Memory B cell (primary cell): ENCODE data around the gene KRTAP4-3.
"Not testable (repeated sequence)": the region's sequence is repeated elsewhere in the genome, so short reads cannot be mapped to it uniquely, and the experiment has no call there.

Source experiments
- ATAC-seq: fragments of 150-1000 bp; cut with Tn5 transposase; 2 replicates; pipeline ENCODE4 v1.10.0; 2021; ENCODE audit warnings: low read depth, mild to moderate bottlenecking, moderate library complexity
- DNase-seq, 2 donors: peaks; one replicate each; pipeline ENCODE4 v3.0.0; 2022; ENCODE audit warnings: low spot score in 2 of 2
- H3K27ac Mint-ChIP-seq: one replicate; pipeline ENCODE4 v1.8.0; 2022; ENCODE audit warnings: mild to moderate bottlenecking, moderate library complexity, mixed read lengths
- H3K27me3 Mint-ChIP-seq: one replicate; pipeline ENCODE4 v1.8.0; 2022; ENCODE audit warnings: mixed read lengths
- H3K36me3 Mint-ChIP-seq: one replicate; pipeline ENCODE4 v1.8.0; 2022; ENCODE audit warnings: mild to moderate bottlenecking, mixed read lengths
- H3K4me1 Mint-ChIP-seq: one replicate; pipeline ENCODE4 v1.8.0; 2022; ENCODE audit warnings: mixed read lengths
- H3K4me3 Mint-ChIP-seq: one replicate; pipeline ENCODE4 v1.8.0; 2022; ENCODE audit warnings: mild to moderate bottlenecking, moderate library complexity, mixed read lengths
- H3K9me3 Mint-ChIP-seq: one replicate; pipeline ENCODE4 v1.8.0; 2022; ENCODE audit warnings: mixed read lengths

KRTAP4-3 gene

DNA sequence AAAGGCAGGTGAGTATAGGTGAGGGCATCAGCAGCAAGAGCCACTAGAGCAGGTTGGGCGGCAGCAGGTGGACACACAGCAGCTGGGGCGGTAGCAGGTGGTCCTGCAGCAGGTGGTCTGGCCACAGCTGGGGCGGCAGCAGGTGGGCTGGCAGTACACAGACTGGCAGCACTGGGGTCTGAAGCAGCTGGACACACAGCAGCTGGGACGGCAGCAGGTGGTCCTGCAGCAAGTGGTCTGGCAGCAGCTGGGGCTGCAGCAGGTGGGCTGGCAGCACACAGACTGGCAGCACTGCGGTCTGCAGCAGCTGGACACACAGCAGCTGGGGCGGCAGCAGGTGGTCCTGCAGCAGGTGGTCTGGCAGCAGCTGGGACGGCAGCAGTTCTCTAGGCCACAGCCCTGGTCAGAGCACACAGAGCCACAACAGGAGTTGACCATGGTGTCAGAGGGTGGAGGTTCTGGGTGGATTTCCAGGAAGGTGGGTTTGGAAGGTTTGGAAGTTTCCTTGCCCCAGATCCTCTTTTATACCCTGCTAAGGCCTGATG, 9.8 kb upstream of the KRTAP4-3 start, which contains the start of gene KRTAP4-2:
KRTAP4-2 (minus strand) TSS at position 495 of the 545 bp plus-strand sequence; CDS start at position 438, 57 bp downstream.
- ATAC-seq = no peak

DNA sequence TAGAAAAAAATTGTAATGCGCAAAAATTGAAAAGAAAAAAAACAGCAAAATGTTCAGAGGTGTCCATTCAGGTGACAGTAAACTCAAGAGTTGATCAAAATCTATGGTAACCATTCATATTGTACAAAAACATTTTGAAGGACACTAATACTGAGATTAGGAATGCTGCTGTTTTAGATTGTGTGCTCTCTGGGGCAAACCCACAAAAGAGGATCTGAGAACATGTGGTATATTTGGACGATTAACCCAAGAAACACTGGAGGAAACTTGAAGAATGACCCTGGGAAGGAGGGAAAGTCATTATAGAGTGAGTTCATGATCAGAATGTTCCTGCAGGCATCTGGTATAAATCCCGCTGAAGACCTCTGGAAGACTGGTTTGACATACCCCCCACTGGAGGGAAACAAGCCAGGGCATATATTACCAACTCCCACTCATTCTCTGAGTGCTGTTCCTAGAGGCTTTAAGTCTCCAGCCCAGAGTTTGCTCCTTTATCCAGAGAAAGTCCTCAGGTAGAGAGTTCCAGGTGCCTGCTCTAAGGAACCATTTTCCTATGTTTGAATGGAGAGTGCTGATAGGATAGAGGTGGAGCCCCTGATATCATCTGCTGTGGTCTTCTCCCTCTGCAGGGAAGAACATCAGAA, 8.8 kb upstream of the KRTAP4-3 start:
- Mint-ChIP-seq H3K27ac (peak overlapping the region; percentile 52), H3K9me3 (no peaks in the 10 kb centered on the region)

More for the DNA sequence above, 9.8 kb upstream of the KRTAP4-3 start, which contains the start of gene KRTAP4-2:
- no peak within 1 kb of the TSS for H3K27ac Mint-ChIP-seq
- peaks cover 30% of the 10 kb centered on the region for H3K4me1 Mint-ChIP-seq
- H3K4me3 Mint-ChIP-seq = no peak within 1 kb of the TSS
- no peaks in the 10 kb centered on the region for H3K27me3 Mint-ChIP-seq
- no peaks in the 10 kb centered on the region for H3K36me3 Mint-ChIP-seq
- DNase-seq = no peak
- no peaks in the 10 kb centered on the region for H3K9me3 Mint-ChIP-seq

DNA sequence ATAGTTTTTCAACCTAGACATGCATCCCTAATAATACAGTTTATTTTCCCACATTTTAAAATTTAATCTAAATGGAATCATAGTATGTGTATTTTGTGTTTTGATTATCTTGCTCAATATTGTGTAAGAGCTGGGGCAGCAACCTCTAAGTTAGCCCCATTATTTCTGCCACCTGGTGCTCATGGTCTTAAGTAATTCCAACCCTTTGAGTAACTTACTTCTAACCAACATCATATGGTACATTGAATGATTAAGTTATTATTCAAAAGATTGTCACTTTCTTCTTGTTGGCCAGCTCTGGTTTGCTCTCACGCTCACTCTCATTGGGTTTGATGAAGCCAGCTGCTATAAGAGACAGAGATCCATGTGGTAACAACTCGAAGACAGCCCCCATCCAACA, 3.9 kb upstream of the KRTAP4-3 start:
- Mint-ChIP-seq H3K27me3 (peaks cover 3% of the 10 kb centered on the region), H3K27ac (no peak overlapping the region), H3K4me1 (peaks cover 16% of the 10 kb centered on the region), H3K4me3 (no peak overlapping the region), H3K36me3 (no peaks in the 10 kb centered on the region), H3K9me3 (no peaks in the 10 kb centered on the region)
- DNase-seq (no peak), ATAC-seq (no peak)

More for the DNA sequence above, 8.8 kb upstream of the KRTAP4-3 start:
- ATAC-seq (peak; percentile 89), DNase-seq (no peak)
- peaks cover 32% of the 10 kb centered on the region for H3K4me1 Mint-ChIP-seq
- peak overlapping the region; percentile 40 for H3K4me3 Mint-ChIP-seq
- H3K36me3 Mint-ChIP-seq = no peaks in the 10 kb centered on the region
- peaks cover 2% of the 10 kb centered on the region for H3K27me3 Mint-ChIP-seq

DNA sequence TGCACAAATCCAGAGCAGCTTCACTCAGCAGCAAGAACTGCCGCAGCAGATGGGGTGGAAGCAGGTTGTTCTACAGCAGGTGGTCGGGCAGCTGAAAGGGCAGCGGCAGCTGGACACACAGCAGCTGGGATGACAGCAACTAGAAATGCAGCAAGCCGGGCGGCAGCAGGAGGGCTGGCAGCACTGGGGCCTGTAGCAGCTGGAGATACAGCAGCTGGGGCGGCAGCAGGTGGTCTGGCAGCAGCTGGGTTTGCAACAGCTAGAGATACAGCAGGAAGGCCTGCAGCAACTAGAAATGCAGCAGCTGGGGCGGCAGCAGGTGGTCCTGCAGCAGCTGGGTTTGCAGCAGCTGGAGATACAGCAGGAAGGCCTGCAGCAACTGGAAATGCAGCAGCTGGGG, 460 bp downstream of the KRTAP4-3 start:
- Mint-ChIP-seq H3K4me1 (peaks cover 2% of the 10 kb centered on the region), H3K27ac (no peak overlapping the region), H3K9me3 (no peaks in the 10 kb centered on the region), H3K27me3 (peaks cover 6% of the 10 kb centered on the region), H3K36me3 (no peaks in the 10 kb centered on the region), H3K4me3 (no peak overlapping the region)
- DNase-seq = no peak
- no peak for ATAC-seq

- Mint-ChIP-seq H3K36me3 (no peaks in the 10 kb centered on the region), H3K27ac (no peak overlapping the region), H3K4me1 (no peaks in the 10 kb centered on the region), H3K27me3 (peaks cover 7% of the 10 kb centered on the region), H3K4me3 (no peak overlapping the region), H3K9me3 (no peaks in the 10 kb centered on the region)
- DNase-seq = no peak
- ATAC-seq = no peak
Observed at GRCh38 chr17:41163828-41164227, 4.2 kb downstream of the KRTAP4-3 start.

DNA sequence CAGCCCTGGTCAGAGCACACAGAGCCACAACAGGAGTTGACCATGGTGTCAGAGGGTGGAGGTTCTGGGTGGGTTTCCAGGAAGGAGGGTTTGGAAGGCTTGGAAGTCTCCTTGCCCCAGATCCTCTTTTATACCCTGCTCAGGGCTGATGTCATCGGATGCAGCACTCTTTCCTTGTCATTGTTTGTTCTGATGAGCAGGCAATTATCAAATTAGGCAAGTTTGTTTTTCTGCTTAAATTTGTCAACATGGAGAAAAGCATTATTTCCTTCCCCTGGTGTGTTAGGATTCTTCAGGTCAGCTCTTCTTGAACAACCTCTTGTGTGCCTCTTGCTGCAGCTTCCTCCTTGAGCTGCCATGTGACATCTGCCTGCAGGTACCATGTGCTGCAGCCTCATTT, 7.4 kb downstream of the KRTAP4-3 start, which contains the start of gene KRTAP4-4:
KRTAP4-4 (minus strand) TSS at position 101 of the 400 bp plus-strand sequence; CDS start at position 44, 57 bp downstream.
- Mint-ChIP-seq H3K4me3 (no peak within 1 kb of the TSS), H3K4me1 (no peaks in the 10 kb centered on the region), H3K9me3 (no peaks in the 10 kb centered on the region), H3K27ac (no peak within 1 kb of the TSS), H3K27me3 (peaks cover 16% of the 10 kb centered on the region), H3K36me3 (no peaks in the 10 kb centered on the region)
- DNase-seq = no peak
- ATAC-seq = no peak

GRCh38 chr17:41160190-41160589, 7.8 kb downstream of the KRTAP4-3 start:
- H3K9me3 Mint-ChIP-seq, H3K36me3 Mint-ChIP-seq, DNase-seq, ATAC-seq, H3K4me3 Mint-ChIP-seq, H3K27ac Mint-ChIP-seq, H3K4me1 Mint-ChIP-seq: not testable (repeated sequence)
- peaks cover 16% of the 10 kb centered on the region for H3K27me3 Mint-ChIP-seq

- H3K4me1 Mint-ChIP-seq = peaks cover 3% of the 10 kb centered on the region
- H3K36me3 Mint-ChIP-seq = no peaks in the 10 kb centered on the region
- no peak overlapping the region for H3K27ac Mint-ChIP-seq
- H3K4me3 Mint-ChIP-seq = no peak overlapping the region
- H3K9me3 Mint-ChIP-seq = no peaks in the 10 kb centered on the region
- DNase-seq (no peak), ATAC-seq (no peak)
- H3K27me3 Mint-ChIP-seq = peaks cover 14% of the 10 kb centered on the region
Observed at GRCh38 chr17:41153856-41154255, 14.2 kb downstream of the KRTAP4-3 start.

DNA sequence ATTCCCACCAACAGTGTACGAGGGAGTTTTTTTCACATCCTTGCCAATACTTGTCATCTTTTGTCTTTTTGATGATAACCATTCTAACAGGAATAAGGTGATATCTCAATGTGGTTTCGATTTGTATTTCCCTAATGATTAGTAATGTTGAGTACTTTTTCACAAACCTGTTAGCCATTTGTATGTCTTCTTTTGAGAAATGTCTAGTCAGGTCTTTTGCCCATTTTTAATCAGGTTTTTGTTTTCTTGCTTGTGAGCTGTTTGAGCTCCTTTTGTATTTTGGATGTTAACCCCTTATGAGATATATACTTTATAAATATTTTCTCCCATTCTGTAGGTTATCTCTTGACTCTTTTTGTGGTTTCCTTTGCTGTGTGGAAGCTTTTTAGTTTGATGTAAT, 16.5 kb downstream of the KRTAP4-3 start:
- ATAC-seq = no peak
- no peaks in the 10 kb centered on the region for H3K36me3 Mint-ChIP-seq
- no peak overlapping the region for H3K27ac Mint-ChIP-seq
- H3K9me3 Mint-ChIP-seq = peaks cover 2% of the 10 kb centered on the region
- H3K27me3 Mint-ChIP-seq = peaks cover 8% of the 10 kb centered on the region
- no peak overlapping the region for H3K4me3 Mint-ChIP-seq
- no peak for DNase-seq
- H3K4me1 Mint-ChIP-seq = peaks cover 3% of the 10 kb centered on the region

DNA sequence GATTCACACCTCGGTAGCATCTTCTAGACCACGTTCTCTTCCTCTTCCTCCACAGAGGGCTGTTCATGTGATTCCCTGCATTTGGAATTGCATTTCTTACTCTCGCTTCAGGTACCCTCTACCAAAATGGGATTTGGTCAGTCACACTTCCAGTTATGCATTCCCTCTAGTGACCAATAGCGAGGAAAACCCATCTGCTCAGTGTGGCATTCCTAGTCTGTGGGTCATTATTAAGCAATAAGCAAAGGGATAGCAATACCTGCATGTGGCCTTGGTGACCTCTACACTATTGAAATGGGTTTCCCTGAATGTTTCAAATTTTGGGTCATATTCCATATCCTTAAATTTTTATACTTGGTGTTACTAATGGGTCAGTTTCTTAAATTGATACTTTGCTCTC, 18.0 kb downstream of the KRTAP4-3 start:
- H3K27ac Mint-ChIP-seq = no peak overlapping the region
- H3K4me1 Mint-ChIP-seq = peaks cover 3% of the 10 kb centered on the region
- ATAC-seq = no peak
- peaks cover 3% of the 10 kb centered on the region for H3K9me3 Mint-ChIP-seq
- no peaks in the 10 kb centered on the region for H3K36me3 Mint-ChIP-seq
- peaks cover 9% of the 10 kb centered on the region for H3K27me3 Mint-ChIP-seq
- DNase-seq = no peak
- H3K4me3 Mint-ChIP-seq = no peak overlapping the region

- Mint-ChIP-seq H3K9me3 (peaks cover 4% of the 10 kb centered on the region), H3K36me3 (no peaks in the 10 kb centered on the region), H3K4me3 (no peak within 1 kb of the TSS), H3K27me3 (peaks cover 9% of the 10 kb centered on the region), H3K4me1 (peaks cover 3% of the 10 kb centered on the region), H3K27ac (no peak within 1 kb of the TSS)
- ATAC-seq (no peak), DNase-seq (no peak)
Observed at GRCh38 chr17:41149652-41149985, 18.4 kb downstream of the KRTAP4-3 start, which contains the start of gene KRTAP4-5. Gene KRTAP4-5 (minus strand): TSS chr17:41149825. CDS start chr17:41149767, 58 bp downstream.

- not testable (repeated sequence) for ATAC-seq, H3K27ac Mint-ChIP-seq, H3K4me3 Mint-ChIP-seq, H3K27me3 Mint-ChIP-seq, H3K4me1 Mint-ChIP-seq, H3K36me3 Mint-ChIP-seq, DNase-seq, H3K9me3 Mint-ChIP-seq
Observed at GRCh38 chr17:41148971-41149651, 18.9 kb downstream of the KRTAP4-3 start.

DNA sequence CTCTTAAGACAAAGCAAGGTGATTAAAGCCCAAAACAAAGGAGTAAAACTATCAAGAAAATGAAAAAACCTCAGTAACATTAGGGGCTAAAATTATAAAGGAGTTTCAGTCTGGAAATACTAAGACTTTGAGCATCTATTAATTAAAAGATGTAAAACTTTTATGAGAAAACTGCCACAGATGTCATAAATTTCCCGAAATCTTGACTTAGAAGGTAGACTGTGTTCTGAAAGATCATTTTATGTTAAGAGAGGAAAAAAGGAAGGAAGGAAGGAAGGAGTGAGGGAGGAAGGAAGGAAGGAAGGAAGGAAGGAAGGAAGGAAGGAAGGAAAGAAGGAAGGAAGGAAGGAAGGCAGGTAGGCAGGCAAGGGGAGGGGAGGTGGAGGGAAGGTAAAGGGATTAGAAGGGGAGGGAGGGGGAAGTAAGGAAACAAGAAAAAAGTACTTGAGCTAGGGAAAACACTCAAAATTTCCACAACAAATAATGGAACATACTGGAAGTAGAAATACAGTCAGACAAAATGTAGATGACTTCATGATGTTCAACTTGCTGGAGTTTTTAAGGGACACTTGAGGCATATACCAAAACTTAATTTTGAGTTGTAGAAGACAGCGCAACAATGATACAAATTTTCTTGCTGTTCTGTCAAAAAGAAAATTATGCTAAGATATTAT, 20.4 kb downstream of the KRTAP4-3 start:
- Mint-ChIP-seq H3K36me3 (peaks cover 7% of the 10 kb centered on the region), H3K4me1 (peaks cover 3% of the 10 kb centered on the region), H3K27me3 (peaks cover 9% of the 10 kb centered on the region), H3K4me3 (no peak overlapping the region), H3K27ac (no peak overlapping the region), H3K9me3 (peaks cover 11% of the 10 kb centered on the region)
- DNase-seq = no peak
- ATAC-seq = no peak

- peaks cover 15% of the 10 kb centered on the region for H3K9me3 Mint-ChIP-seq
- H3K36me3 Mint-ChIP-seq = peaks cover 10% of the 10 kb centered on the region
- no peak for DNase-seq
- peaks cover 13% of the 10 kb centered on the region for H3K27me3 Mint-ChIP-seq
- H3K27ac Mint-ChIP-seq = no peak overlapping the region
- H3K4me1 Mint-ChIP-seq = peaks cover 3% of the 10 kb centered on the region
- H3K4me3 Mint-ChIP-seq = no peak overlapping the region
- ATAC-seq = no peak
Observed at GRCh38 chr17:41145261-41145660, 22.8 kb downstream of the KRTAP4-3 start.
